Hematopoietic multipotent progenitor cell treated with erythropoietin and hydrocortisone succinate and interleukin-3 and kit ligand, for 4 days (in vitro differentiated cells): ENCODE data around the gene CHMP3.

Experiments used
- DNase-seq: peaks from one replicate; pipeline ENCODE4 v3.0.0-alpha.2; 2015

Gene CHMP3

GRCh38 chr2:86461042-86461743, 102.0 kb downstream of the CHMP3 start:
- DNase-seq = no peak

GRCh38 chr2:86455181-86455580, 108.1 kb downstream of the CHMP3 start:
- no peak for DNase-seq

DNA sequence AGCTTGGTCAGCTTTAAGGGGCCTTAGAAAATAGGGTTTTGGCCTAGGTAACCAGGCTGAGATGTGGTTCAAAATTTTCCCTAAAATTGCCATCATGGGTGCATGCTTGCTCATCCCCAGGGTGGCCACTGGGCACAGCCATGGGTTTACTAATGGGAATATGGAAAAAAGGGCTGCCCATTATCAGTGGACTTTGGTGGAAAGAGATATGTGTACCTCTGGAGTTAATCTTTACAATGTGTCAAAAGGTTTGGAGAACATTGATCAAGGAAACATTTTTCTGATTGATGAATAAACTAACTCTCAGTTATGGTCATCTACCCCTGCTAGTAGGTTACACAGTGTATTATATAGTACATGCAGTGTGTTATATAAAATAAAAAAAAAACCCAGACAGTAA, 109.0 kb downstream of the CHMP3 start:
- DNase-seq = no peak

DNA sequence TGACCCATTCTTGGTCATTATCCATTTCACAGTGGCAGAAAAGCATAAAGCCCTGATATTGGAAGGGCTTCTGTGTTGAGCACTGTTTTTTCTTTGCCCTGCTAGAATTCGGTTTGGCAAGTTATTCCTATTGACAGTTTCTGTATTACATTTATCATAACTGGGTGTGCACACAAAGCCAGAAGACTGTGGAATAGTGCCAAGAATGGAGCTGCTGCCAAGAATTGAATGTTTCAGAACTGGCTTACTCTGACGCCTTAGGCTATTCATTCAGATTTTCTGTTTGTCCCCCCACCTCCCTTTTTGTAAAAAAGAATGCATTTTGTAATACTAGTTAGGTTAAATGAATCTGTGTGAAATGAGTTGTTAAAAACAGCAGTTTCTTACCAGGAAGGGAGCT, 109.4 kb downstream of the CHMP3 start:
- peak; percentile 65 for DNase-seq
